Neural cell (in vitro differentiated cells): ENCODE results near the gene PRKCE.

Experiments
- EP300 ChIP-seq: fragments of 450-650 bp; conservative IDR thresholded peaks from 2 replicates; pipeline ENCODE4 v1.6.1; 2014; ENCODE audit warnings: antibody characterized with exemption, mild to moderate bottlenecking, moderate library complexity; ENCODE audit not compliant: poor library complexity, severe bottlenecking
- EZH2 ChIP-seq: fragments of 200-600, 300-800 bp; shearing (Covaris generic), sonication (generic); IDR thresholded peaks from 2 replicates; pipeline ENCODE4 v1.6.1; 2014; ENCODE audit warnings: antibody characterized with exemption, low read length, borderline replicate concordance, mild to moderate bottlenecking; ENCODE audit not compliant: insufficient read depth, poor library complexity, severe bottlenecking
- MXI1 ChIP-seq: fragments of 450-650 bp; conservative IDR thresholded peaks from 2 replicates; pipeline ENCODE4 v1.6.1; 2014; ENCODE audit warnings: antibody characterized with exemption, mild to moderate bottlenecking; ENCODE audit not compliant: poor library complexity, severe bottlenecking
- POLR2AphosphoS5 ChIP-seq: IDR thresholded peaks from 2 replicates; pipeline ENCODE4 v1.6.1; 2012
- RAD21 ChIP-seq: fragments of 450-650 bp; conservative IDR thresholded peaks from 2 replicates; pipeline ENCODE4 v1.6.1; 2014; ENCODE audit warnings: antibody characterized with exemption, mild to moderate bottlenecking, moderate library complexity
- SMC3 ChIP-seq: fragments of 450-650 bp; conservative IDR thresholded peaks from 2 replicates; pipeline ENCODE4 v1.6.1; 2014; ENCODE audit warnings: antibody characterized with exemption, mild to moderate bottlenecking, moderate library complexity; ENCODE audit not compliant: poor library complexity
- TAF1 ChIP-seq: IDR thresholded peaks from 2 replicates; pipeline ENCODE4 v1.6.1; 2012; ENCODE audit warnings: low read depth
- TF ChIP-seq, protein P1 (sequence below): fragments of 450-650 bp; IDR thresholded peaks from 2 replicates; pipeline ENCODE4 v1.5.1; 2014; ENCODE audit warnings: antibody characterized with exemption, mild to moderate bottlenecking, moderate library complexity; ENCODE audit not compliant: poor library complexity, severe bottlenecking
- TF ChIP-seq, protein P2 (sequence below): IDR thresholded peaks from 2 replicates; pipeline ENCODE4 v1.6.1; 2012; ENCODE audit warnings: borderline replicate concordance

DNA sequence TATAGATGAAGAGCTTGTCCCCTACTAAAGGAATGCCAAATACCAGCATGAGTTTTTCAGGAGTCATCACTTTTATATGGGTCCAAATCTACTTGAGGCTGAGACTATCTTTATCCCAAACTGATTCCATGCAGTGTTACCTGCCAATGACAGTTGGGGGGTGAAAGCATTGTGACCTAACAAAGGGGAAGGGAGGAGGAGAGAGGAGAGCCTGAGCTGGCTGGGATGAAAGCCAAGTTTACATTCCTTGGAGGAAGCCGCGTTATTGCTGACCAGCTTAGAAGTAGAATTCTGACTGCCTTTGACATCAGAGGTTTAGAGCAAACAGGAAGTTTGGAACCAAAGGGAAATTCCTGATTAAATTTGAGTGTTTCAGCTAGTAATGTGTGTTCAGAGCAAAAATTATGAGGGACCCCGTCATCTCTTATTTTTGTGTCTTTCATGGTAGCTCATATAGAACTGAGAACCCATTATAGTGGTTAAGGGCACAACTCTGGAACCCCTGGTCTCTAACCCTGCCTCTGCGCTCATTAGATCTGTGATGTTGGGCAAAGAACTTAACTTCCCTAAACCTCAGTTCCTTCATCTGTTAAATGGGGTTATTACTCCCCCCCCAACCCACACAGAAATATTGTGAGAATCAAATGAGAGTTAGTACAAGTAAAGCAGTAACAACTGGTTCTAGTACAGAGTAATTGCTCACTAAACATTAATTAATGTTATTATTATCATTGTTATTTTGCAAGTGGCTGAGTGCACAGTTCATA, 446.4 kb downstream of the PRKCE start:
- TF ChIP-seq, protein P1, sequence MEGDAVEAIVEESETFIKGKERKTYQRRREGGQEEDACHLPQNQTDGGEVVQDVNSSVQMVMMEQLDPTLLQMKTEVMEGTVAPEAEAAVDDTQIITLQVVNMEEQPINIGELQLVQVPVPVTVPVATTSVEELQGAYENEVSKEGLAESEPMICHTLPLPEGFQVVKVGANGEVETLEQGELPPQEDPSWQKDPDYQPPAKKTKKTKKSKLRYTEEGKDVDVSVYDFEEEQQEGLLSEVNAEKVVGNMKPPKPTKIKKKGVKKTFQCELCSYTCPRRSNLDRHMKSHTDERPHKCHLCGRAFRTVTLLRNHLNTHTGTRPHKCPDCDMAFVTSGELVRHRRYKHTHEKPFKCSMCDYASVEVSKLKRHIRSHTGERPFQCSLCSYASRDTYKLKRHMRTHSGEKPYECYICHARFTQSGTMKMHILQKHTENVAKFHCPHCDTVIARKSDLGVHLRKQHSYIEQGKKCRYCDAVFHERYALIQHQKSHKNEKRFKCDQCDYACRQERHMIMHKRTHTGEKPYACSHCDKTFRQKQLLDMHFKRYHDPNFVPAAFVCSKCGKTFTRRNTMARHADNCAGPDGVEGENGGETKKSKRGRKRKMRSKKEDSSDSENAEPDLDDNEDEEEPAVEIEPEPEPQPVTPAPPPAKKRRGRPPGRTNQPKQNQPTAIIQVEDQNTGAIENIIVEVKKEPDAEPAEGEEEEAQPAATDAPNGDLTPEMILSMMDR, result no peak
- TF ChIP-seq, protein P2, sequence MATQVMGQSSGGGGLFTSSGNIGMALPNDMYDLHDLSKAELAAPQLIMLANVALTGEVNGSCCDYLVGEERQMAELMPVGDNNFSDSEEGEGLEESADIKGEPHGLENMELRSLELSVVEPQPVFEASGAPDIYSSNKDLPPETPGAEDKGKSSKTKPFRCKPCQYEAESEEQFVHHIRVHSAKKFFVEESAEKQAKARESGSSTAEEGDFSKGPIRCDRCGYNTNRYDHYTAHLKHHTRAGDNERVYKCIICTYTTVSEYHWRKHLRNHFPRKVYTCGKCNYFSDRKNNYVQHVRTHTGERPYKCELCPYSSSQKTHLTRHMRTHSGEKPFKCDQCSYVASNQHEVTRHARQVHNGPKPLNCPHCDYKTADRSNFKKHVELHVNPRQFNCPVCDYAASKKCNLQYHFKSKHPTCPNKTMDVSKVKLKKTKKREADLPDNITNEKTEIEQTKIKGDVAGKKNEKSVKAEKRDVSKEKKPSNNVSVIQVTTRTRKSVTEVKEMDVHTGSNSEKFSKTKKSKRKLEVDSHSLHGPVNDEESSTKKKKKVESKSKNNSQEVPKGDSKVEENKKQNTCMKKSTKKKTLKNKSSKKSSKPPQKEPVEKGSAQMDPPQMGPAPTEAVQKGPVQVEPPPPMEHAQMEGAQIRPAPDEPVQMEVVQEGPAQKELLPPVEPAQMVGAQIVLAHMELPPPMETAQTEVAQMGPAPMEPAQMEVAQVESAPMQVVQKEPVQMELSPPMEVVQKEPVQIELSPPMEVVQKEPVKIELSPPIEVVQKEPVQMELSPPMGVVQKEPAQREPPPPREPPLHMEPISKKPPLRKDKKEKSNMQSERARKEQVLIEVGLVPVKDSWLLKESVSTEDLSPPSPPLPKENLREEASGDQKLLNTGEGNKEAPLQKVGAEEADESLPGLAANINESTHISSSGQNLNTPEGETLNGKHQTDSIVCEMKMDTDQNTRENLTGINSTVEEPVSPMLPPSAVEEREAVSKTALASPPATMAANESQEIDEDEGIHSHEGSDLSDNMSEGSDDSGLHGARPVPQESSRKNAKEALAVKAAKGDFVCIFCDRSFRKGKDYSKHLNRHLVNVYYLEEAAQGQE, result no peak
- TF ChIP-seq POLR2AphosphoS5, result no peak
- TF ChIP-seq EP300, result no peak
- TF ChIP-seq EZH2, result no peak
- TF ChIP-seq RAD21, result no peak
- no peak for TF ChIP-seq SMC3
- TF ChIP-seq MXI1, result no peak
- no peak for TF ChIP-seq TAF1
